Esophagus (tissue), 2 donors: ENCODE data around the gene PODXL2. TPM values are rescaled to one million over a fixed set of nuclear protein-coding genes. Genes with fewer than 3 reads are reported as not detected.
"Not testable (repeated sequence)": the region's sequence is repeated elsewhere in the genome, so short reads cannot be mapped to it uniquely, and the experiment has no call there.

Experiments used
- H3K27ac ChIP-seq, 2 donors: one replicate each; pipeline ENCODE4 v1.5.1; 2013; ENCODE audit warnings: low read depth in 2 of 2, mild to moderate bottlenecking in 2 of 2, inconsistent platforms in 1 of 2, low read length in 1 of 2, moderate library complexity in 1 of 2
- H3K27me3 ChIP-seq, 2 donors: one replicate each; pipeline ENCODE4 v1.6.1; 2013; ENCODE audit warnings: low read length in 2 of 2, control low read depth in 1 of 2, mild to moderate bottlenecking in 1 of 2; ENCODE audit not compliant: insufficient read depth in 2 of 2, control insufficient read depth in 1 of 2
- H3K36me3 ChIP-seq, 2 donors: one replicate each; pipeline ENCODE4 v1.6.1; 2013; ENCODE audit warnings: low read length in 1 of 2; ENCODE audit not compliant: control insufficient read depth in 2 of 2, insufficient read depth in 2 of 2
- H3K4me1 ChIP-seq, 2 donors: one replicate each; pipeline ENCODE4 v1.6.1; 2013; ENCODE audit warnings: low read length in 1 of 2; ENCODE audit not compliant: control insufficient read depth in 2 of 2, insufficient read depth in 2 of 2
- H3K4me3 ChIP-seq, 2 donors: one replicate each; pipeline ENCODE4 v1.5.1; 2013; ENCODE audit warnings: low read length in 2 of 2, mild to moderate bottlenecking in 2 of 2, low read depth in 1 of 2, moderate library complexity in 1 of 2
- H3K9me3 ChIP-seq, 2 donors: one replicate each; pipeline ENCODE4 v1.6.1; 2013; ENCODE audit warnings: mild to moderate bottlenecking in 2 of 2, low read depth in 1 of 2, low read length in 1 of 2, moderate library complexity in 1 of 2; ENCODE audit not compliant: control insufficient read depth in 2 of 2, insufficient read depth in 1 of 2
- WGBS, 2 donors: extraction: QIAGEN DNeasy Blood & Tissue Kit; methylation state at CpG; one replicate each; pipeline ENCODE4 v1.1.7; 2013; 5-methylcytosine and 5-hydroxymethylcytosine counted together
- polyA plus RNA-seq, 2 donors: library from polyadenylated mRNA; stranded (reverse); fragments of 200-250 nt; gene quantifications; one replicate each; pipeline ENCODE4 v1.2.3, GENCODE V29; 2013
- donor health status: healthy with polysubstance abuse.
- donor health status: Bipolar disorder and iron deficiency.

PODXL2 gene
- polyA plus RNA-seq, 2 donors, result 2.5 to 3.6 TPM

DNA sequence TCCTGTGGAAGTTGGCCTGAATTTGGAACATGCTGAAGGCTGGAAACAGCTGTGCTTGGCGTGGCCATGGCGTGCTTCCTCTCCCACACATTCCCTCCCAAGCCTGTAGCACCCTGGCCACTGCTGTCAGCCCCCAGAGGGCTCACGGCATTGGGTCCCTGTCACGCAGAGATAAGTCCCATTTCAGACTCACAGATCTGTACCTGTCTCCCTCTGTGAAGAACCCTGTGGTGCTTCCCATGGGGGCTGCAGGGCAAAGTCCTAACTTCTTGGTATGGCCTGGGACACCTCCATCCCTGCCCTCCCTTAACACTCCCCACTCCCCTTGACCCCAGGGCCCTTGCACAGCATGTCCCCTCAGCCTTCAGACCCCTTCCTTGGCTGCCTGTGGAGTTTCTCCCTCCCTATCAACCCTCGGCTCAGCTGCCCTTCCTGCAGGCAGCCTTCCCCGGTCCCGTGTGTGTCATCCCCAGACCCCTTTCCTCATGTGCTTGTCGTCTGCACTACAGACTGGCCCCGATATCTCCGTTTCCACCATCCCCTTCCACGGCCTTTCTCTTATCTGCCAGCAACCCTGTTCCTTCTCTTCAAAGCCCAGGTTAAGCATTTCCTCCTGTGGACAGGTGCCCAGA, 72.4 kb downstream of the PODXL2 start:
- Histone ChIP-seq H3K36me3 (peaks cover 0 to 6% of the 10 kb centered on the region in 2 donors), H3K4me1 (peaks cover 0 to 26% of the 10 kb centered on the region in 2 donors), H3K9me3 (no peaks in the 10 kb centered on the region), H3K27me3 (no peaks in the 10 kb centered on the region), H3K27ac (no peak overlapping the region), H3K4me3 (no peak overlapping the region)
- WGBS, 2 donors, result 74 to 79% methylated on average over 11 of the region's 11 CpGs

DNA sequence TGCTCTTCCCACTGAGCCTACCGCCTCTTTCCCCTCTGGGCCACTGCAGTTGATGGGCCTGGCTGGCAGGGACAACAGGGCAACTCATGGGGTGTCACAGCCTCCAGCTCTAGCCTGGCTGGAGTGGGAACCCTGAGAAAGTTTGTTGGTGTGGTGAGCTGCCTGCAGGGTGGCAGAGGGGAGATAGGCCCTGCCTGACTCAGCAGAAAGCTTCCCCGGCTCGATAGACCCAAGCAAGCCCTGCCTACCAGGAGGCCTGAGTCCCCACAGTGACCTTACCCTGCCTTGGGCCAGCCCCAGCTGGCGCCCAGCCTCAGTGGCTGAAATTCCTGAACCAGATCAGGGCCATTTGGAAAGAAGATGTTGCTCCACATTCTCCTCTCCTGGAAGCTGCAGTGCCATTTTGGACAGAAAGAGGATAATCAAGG, 73.2 kb downstream of the PODXL2 start:
- H3K9me3 ChIP-seq, result no peaks in the 10 kb centered on the region
- peak overlapping the region; percentile 15 to 35 for H3K27ac ChIP-seq
- peaks cover 0 to 19% of the 10 kb centered on the region in 2 donors for H3K4me1 ChIP-seq
- no peak overlapping the region for H3K4me3 ChIP-seq
- no peaks in the 10 kb centered on the region for H3K27me3 ChIP-seq
- peaks cover 0 to 9% of the 10 kb centered on the region in 2 donors for H3K36me3 ChIP-seq
- 71% methylated on average over 4 of the region's 4 CpGs for WGBS, 2 donors

DNA sequence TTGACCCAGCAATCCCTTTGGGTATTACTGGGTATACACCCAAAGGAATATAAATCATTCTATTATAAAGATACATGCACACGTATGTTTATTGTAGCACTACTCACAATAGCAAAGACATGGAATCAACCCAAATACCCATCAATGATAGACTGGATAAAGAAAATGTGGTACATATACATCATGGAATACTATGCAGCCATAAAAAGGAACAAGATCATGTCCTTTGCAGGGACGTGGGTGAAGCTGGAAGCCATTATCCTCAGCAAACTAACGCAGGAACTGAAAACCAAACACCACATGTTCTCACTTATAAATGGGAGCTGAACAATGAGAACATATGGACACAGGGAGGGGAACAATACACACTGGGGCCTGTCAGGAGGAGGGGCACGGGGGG, 75.9 kb downstream of the PODXL2 start:
- not testable (repeated sequence) for H3K36me3 ChIP-seq, H3K27ac ChIP-seq, H3K4me1 ChIP-seq, H3K27me3 ChIP-seq, H3K9me3 ChIP-seq, H3K4me3 ChIP-seq
- 87 to 90% methylated on average over 4 of the region's 4 CpGs for WGBS, 2 donors

DNA sequence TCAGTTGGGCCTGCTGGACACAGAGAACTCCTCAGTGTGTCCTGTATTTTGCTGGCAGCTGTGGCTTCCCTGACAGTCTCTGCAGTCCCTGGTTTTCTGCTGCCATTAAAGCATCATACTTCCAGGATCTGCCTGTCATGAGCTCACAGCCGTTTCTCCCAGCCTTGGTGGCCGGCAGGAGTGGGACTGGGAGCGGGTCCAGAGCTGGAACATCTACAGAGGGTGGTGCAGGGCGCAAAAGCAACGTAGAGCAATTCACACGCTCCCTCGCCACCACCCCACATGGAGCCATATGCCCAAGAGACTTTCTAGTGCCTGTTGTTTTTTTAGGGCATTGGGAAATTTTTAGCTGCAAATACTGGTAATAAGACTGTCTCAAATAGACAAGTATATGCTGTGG, 77.3 kb downstream of the PODXL2 start:
- Histone ChIP-seq H3K27ac (no peak overlapping the region), H3K27me3 (no peaks in the 10 kb centered on the region), H3K9me3 (no peaks in the 10 kb centered on the region), H3K4me3 (no peak overlapping the region), H3K4me1 (peaks cover 0 to 12% of the 10 kb centered on the region in 2 donors), H3K36me3 (peaks cover 0 to 9% of the 10 kb centered on the region in 2 donors)
- 77 to 85% methylated on average over 7 of the region's 7 CpGs for WGBS, 2 donors

DNA sequence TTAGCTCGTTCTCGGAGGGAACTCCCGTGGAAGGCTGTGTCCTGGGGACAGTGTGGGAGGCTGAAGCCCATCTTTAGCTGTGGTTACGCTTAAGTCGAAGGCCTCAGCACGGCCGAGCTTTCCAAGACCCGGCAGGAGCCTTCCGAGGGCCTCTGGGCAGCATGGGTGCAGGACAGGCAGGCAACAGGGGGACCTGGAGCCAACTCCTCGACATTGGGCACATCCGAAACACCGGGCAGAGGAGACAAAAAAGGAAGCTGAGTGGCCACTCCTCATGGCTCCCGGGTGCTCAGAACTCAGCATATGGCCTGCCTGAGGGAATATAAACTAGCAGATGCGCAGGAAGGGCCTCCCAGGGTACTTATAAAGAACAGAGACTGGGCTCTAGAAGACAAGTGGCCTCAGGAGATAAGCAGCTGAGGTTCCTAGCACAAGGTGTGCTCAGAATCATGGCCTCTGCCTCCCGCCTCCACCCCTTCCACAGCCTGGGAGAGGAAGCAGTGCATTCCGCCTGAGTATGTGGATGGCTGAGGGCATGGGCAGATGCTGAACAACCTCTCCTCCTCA, 77.9 kb downstream of the PODXL2 start:
- no peaks in the 10 kb centered on the region for H3K27me3 ChIP-seq
- 85 to 92% methylated on average over 16 of the region's 16 CpGs for WGBS, 2 donors
- no peak overlapping the region for H3K27ac ChIP-seq
- H3K4me3 ChIP-seq, result no peak overlapping the region
- H3K36me3 ChIP-seq, result peaks cover 0 to 9% of the 10 kb centered on the region in 2 donors
- peaks cover 0 to 7% of the 10 kb centered on the region in 2 donors for H3K4me1 ChIP-seq
- H3K9me3 ChIP-seq, result no peaks in the 10 kb centered on the region

DNA sequence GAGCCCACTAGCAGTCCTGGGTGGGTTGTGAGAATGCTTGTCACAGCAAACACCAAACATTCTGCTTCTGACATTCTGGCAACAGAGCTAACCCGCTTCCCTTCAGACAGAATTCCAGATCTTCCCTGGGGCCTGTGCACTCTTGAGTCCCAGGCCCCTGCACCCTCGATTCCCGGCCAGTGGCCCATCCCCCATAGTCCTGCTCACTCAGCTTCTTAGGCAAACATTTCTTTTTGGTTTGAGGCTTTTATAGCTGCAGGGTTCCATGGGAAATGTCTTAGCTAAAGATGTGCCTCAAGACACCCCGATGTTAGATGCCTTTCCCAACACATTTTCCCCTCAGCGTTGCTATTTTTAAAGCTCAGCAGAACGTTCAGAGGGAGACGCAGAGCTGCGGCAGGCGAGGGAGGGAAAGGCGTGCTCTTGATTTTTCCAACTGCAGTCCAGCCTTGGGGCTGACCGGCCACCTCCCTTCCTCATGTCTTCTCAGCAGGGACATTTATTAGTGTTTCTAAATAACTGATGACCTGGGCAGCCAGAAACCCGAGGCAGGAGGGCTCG, 78.9 kb downstream of the PODXL2 start:
- H3K9me3 ChIP-seq, result no peaks in the 10 kb centered on the region
- H3K27ac ChIP-seq, result peak overlapping the region in 1 of 2 donors; percentile 37

DNA sequence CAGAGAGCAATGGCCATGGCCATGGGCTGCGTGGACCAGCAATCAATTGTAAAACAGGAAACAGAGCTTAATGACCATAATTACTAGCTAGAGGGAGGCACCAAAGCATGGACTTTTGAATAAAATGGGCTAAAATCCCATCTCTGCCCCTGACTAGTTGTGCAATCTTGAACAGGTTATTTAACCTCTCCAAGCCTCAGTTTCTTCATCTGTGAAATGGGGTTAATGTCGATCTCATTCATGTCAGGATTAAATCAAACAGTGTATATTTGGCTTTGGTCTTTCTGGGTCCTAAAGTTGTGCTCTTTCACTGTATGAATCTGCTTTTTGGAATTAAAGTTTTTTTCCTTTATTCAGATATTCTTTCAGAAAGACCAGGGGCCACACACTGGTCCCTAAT, 79.9 kb downstream of the PODXL2 start:
- 70 to 87% methylated on average over 2 of the region's 2 CpGs for WGBS, 2 donors
- H3K4me1 ChIP-seq, result peaks cover 0 to 2% of the 10 kb centered on the region in 2 donors
- no peak overlapping the region for H3K27ac ChIP-seq
- peaks cover 5 to 10% of the 10 kb centered on the region in 2 donors for H3K36me3 ChIP-seq
- H3K9me3 ChIP-seq, result no peaks in the 10 kb centered on the region
- no peak overlapping the region for H3K4me3 ChIP-seq
- no peaks in the 10 kb centered on the region for H3K27me3 ChIP-seq

More for the DNA sequence above, 78.9 kb downstream of the PODXL2 start:
- no peaks in the 10 kb centered on the region for H3K27me3 ChIP-seq
- H3K4me1 ChIP-seq, result peaks cover 0 to 2% of the 10 kb centered on the region in 2 donors
- H3K4me3 ChIP-seq, result no peak overlapping the region
- 51 to 58% methylated on average over 13 of the region's 13 CpGs for WGBS, 2 donors
- peaks cover 0 to 9% of the 10 kb centered on the region in 2 donors for H3K36me3 ChIP-seq

DNA sequence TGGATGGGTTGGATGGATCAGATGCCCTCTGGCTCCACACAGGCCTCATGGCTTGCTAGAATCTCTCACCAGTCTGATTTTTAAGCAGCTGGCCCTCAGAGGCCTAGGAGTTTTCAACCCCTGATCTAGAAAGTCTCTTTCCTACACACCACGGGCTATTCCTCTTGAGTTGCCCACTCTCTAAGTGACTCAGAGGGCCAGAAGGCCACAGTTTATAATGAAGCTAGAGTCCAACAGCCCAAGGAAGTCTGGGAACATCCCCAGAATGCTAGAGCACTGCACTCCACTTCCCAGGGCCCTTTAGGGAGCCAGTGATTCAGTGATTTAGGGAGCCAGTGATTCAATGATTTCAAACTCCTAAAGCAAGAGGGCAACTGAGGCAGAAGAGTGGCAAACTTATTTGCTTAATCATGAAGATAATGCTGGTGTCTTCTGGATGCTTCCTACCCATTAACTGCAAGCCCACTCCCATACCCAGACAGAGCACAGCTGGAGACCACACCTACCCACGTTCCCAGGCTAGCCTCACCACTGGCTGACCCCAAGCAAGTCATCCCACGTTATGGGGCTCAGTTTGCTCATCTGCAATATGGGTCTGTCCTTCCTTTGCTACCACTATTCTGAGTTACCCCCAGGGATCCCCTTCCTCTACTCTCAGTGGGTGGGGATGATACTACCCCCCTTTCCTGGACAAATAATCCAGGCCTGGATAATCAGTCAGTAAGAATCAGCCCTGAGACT, 80.5 kb downstream of the PODXL2 start:
- Histone ChIP-seq H3K36me3 (peaks cover 6 to 14% of the 10 kb centered on the region in 2 donors), H3K9me3 (no peaks in the 10 kb centered on the region), H3K27ac (no peak overlapping the region), H3K27me3 (no peaks in the 10 kb centered on the region), H3K4me3 (no peak overlapping the region), H3K4me1 (peaks cover 0 to 2% of the 10 kb centered on the region in 2 donors)
- 66 to 80% methylated on average over 3 of the region's 3 CpGs for WGBS, 2 donors

DNA sequence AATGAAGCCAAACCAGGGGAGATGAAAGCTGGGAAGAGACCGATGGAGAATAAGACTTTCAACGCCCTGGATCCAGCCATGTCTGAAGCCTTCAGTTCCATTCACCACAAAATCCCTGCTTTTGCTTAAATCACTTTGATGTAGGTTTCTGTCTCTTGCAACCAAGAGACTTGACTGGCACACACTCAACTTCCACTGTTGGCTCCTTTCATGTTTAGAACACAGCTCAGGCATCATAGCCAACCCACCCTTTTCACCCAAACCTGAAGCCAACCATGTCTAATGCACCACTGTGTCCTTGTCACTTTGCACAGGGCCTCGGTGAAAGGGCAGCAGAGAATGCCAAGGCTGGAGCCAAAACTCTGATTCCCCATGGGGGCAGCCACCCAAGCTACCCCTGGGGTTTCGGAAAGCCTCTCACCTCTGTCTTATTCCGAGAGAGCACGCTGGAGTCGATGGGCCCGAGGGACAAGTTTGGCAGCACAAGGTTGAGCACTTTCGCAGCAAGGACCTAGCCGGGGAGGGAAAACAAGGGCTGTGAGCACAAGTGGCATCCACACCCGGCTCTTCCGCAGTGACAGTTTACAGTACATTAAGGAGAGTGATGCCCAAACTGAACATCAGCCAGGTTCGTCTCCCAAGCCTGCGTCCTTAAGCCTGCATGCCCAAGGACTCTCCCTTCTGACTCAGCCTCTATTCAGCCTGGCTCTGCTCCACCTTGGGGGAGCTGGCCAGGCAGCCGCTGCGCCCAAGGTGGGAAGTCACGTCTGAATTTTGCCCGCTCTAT, 81.4 kb downstream of the PODXL2 start:
- 66 to 72% methylated on average over 18 of the region's 18 CpGs for WGBS, 2 donors
- H3K4me1 ChIP-seq, result peaks cover 0 to 2% of the 10 kb centered on the region in 2 donors
- H3K4me3 ChIP-seq, result no peak overlapping the region
- no peaks in the 10 kb centered on the region for H3K27me3 ChIP-seq
- peak overlapping the region in 1 of 2 donors; percentile 59 for H3K27ac ChIP-seq
- H3K36me3 ChIP-seq, result peaks cover 10 to 19% of the 10 kb centered on the region in 2 donors
- no peaks in the 10 kb centered on the region for H3K9me3 ChIP-seq
